Upper lobe of left lung (tissue), 4 donors: Measurements from ENCODE around the gene TMEM245.

Source experiments
- EP300 ChIP-seq, 4 donors: sonication (generic); formaldehyde crosslinking; IDR thresholded peaks; one replicate each; pipeline ENCODE4 v1.5.1; 2017; ENCODE audit warnings: antibody characterized with exemption in 4 of 4, control low read depth in 2 of 4
- POLR2A ChIP-seq, 4 donors: fragments of 450-650 bp; IDR thresholded peaks; one replicate each; pipeline ENCODE4 v1.5.1; 2016 to 2017; ENCODE audit warnings: antibody characterized with exemption in 4 of 4, mild to moderate bottlenecking in 2 of 4
- POLR2AphosphoS5 ChIP-seq, 2 donors: sonication (generic); formaldehyde crosslinking; IDR thresholded peaks; one replicate each; pipeline ENCODE4 v1.5.1; 2017; ENCODE audit warnings: antibody characterized with exemption in 2 of 2
- TF ChIP-seq, protein P1 (sequence below), 6 experiments: fragments of 450-650 bp in 4 of 6; fragments of 200-600 bp in 2 of 6; sonication (generic) in 2 of 6; IDR thresholded peaks; one replicate each; pipeline ENCODE4 v1.5.1; 2016 to 2019; ENCODE audit warnings: antibody characterized with exemption in 6 of 6

DNA sequence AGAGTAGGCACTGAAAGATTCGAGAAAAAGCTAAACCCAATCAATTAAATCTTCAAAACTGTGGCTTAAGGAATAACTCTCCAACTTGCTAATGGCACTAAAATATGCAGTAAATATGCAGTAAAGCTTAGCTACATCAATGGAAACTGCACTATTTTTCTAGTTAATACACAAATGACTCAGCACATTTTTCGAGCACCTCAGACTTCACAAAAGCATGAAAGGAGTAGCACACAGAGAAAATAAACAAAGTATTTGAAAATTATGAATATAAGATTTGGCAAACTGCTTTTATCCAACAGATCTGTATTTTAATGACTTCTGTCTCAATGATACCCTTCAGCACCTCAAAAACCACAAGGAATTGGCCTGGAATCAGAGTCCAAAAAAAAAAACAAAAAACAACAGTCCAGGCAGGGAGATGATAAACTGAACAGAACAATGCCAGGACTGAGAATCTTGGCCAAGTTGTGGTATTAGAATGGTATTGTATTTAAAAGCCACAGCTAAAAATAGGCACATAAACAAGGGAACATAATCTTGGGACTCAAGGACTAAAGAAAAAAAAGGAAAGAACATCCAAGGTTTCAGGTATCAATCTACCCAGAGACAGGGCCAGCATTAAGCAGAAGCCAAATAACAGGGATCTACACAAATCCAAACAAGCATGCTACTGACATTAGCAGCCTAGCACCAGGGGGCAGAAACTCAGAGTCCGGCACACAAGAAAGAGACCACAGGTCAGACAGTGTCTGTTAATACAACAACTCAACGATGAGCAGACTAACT lies 21.4 kb downstream of the TMEM245 start:
- TF ChIP-seq POLR2AphosphoS5 (IDR thresholded peaks at IDR 0.05), result no peak
- TF ChIP-seq, protein P1, sequence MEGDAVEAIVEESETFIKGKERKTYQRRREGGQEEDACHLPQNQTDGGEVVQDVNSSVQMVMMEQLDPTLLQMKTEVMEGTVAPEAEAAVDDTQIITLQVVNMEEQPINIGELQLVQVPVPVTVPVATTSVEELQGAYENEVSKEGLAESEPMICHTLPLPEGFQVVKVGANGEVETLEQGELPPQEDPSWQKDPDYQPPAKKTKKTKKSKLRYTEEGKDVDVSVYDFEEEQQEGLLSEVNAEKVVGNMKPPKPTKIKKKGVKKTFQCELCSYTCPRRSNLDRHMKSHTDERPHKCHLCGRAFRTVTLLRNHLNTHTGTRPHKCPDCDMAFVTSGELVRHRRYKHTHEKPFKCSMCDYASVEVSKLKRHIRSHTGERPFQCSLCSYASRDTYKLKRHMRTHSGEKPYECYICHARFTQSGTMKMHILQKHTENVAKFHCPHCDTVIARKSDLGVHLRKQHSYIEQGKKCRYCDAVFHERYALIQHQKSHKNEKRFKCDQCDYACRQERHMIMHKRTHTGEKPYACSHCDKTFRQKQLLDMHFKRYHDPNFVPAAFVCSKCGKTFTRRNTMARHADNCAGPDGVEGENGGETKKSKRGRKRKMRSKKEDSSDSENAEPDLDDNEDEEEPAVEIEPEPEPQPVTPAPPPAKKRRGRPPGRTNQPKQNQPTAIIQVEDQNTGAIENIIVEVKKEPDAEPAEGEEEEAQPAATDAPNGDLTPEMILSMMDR (IDR thresholded peaks at IDR 0.05), result peak in 1 of 6 experiments; percentile 9
- no peak for TF ChIP-seq EP300 (IDR thresholded peaks at IDR 0.05)
- TF ChIP-seq POLR2A (IDR thresholded peaks at IDR 0.05), result no peak
